GM19240 (cell line): ENCODE data around the gene BTBD6.
"Not testable (repeated sequence)": the region's sequence is repeated elsewhere in the genome, so short reads cannot be mapped to it uniquely, and the experiment has no call there.

Source experiments
- DNase-seq: peaks from one replicate; pipeline ENCODE4 v3.0.0; 2011; ENCODE audit warnings: low spot score; ENCODE audit not compliant: insufficient read length

The BTBD6 gene

GRCh38 chr14:105268736-105269354, 20.5 kb downstream of the BTBD6 start:
- no peak for DNase-seq

GRCh38 chr14:105269405-105269804, 21.1 kb downstream of the BTBD6 start:
- DNase-seq: no peak

GRCh38 chr14:105271224-105271890, 23.0 kb downstream of the BTBD6 start:
- DNase-seq: no peak

- no peak for DNase-seq
Observed at GRCh38 chr14:105272623-105273022, 24.3 kb downstream of the BTBD6 start.

- no peak for DNase-seq
Observed at GRCh38 chr14:105273062-105273461, 24.7 kb downstream of the BTBD6 start.

- no peak for DNase-seq
Observed at GRCh38 chr14:105274637-105275036, 26.3 kb downstream of the BTBD6 start.

GRCh38 chr14:105275267-105275946, 27.1 kb downstream of the BTBD6 start:
- no peak for DNase-seq

GRCh38 chr14:105277448-105277847, 29.1 kb downstream of the BTBD6 start:
- not testable (repeated sequence) for DNase-seq

GRCh38 chr14:105279642-105280361, 31.5 kb downstream of the BTBD6 start:
- no peak for DNase-seq

GRCh38 chr14:105280525-105280924, 32.2 kb downstream of the BTBD6 start:
- DNase-seq: no peak

GRCh38 chr14:105281371-105282097, 33.2 kb downstream of the BTBD6 start:
- no peak for DNase-seq

GRCh38 chr14:105282098-105282725, 33.9 kb downstream of the BTBD6 start:
- DNase-seq: no peak

- no peak for DNase-seq
Observed at GRCh38 chr14:105283028-105283427, 34.7 kb downstream of the BTBD6 start.

- no peak for DNase-seq
Observed at GRCh38 chr14:105283899-105284298, 35.6 kb downstream of the BTBD6 start.

GRCh38 chr14:105285174-105285573, 36.8 kb downstream of the BTBD6 start:
- DNase-seq: no peak

GRCh38 chr14:105286759-105287144, 38.4 kb downstream of the BTBD6 start:
- DNase-seq: no peak

- DNase-seq: no peak
Observed at GRCh38 chr14:105287249-105288102, 39.1 kb downstream of the BTBD6 start.

GRCh38 chr14:105288936-105289335, 40.6 kb downstream of the BTBD6 start:
- DNase-seq: not testable (repeated sequence)

GRCh38 chr14:105290621-105291346, 42.5 kb downstream of the BTBD6 start:
- DNase-seq: no peak
